NCI-H748 treated with DMSO at 0.1 percent for 48 hours (cell line): ENCODE data around the gene MAPT.

ENCODE experiments used
- DNase-seq: peaks from one replicate; lab custom pipeline; 2025; lab: John Stamatoyannopoulos, UW

MAPT gene

DNA sequence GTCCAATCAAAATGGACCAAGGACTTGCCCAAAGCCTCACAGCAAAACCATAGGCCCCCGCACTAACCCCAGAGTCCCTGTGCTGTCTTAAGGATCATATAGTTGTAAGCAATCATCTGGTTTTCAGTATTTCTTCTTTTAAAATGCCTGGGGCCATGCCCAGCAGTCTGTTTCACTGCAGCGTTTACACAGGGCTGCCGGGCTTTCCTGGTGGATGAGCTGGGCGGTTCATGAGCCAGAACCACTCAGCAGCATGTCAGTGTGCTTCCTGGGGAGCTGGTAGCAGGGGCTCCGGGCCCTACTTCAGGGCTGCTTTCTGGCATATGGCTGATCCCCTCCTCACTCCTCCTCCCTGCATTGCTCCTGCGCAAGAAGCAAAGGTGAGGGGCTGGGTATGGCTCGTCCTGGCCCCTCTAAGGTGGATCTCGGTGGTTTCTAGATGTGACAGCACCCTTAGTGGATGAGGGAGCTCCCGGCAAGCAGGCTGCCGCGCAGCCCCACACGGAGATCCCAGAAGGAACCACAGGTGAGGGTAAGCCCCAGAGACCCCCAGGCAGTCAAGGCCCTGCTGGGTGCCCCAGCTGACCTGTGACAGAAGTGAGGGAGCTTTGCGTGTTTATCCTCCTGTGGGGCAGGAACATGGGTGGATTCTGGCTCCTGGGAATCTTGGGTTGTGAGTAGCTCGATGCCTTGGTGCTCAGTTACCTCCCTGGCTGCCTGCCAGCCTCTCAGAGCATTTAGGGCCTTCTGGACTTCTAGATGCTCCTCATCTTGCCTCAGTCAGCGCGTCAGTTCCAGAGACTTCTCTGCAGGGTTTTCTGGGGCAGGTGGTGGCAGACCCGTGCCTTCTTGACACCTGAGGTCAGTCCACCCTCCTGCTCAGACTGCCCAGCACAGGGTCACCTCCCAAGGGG is 79.8 kb downstream of the MAPT start:
- DNase-seq, result no peak

DNA sequence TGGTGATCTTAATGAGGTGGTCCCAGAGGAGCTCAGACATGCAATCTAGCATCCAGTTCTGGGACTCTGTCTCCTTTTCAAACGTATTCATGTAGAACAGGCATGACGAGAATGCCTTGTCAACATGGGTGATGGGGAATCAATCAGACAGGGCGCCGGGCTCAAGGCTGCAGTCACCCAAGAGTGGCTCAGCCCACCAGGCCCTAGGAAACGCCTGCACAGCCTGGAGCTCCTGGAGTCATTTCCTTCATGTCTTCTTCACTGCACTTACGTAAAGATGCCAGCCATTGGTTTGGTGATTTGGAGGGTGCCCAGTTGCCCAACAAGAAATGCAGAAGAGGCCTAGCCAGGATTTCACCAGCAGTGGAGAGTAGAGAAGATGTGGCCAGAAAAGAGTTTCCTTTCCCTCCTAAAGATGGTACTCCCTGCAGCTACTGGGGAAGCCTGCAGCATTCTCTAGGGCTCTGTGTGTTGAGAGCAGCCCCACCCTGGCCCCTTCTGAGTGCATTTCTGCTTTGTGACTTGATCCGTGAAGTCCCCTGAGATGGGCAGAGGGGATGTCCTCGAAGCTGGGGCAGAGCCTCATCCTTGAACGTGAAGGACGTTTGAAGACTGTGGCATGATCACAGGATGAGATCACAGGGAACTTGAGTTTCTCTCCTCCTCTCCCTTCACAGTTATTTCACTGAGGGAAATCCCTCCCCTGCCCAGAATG is 80.7 kb downstream of the MAPT start:
- DNase-seq, result no peak

DNA sequence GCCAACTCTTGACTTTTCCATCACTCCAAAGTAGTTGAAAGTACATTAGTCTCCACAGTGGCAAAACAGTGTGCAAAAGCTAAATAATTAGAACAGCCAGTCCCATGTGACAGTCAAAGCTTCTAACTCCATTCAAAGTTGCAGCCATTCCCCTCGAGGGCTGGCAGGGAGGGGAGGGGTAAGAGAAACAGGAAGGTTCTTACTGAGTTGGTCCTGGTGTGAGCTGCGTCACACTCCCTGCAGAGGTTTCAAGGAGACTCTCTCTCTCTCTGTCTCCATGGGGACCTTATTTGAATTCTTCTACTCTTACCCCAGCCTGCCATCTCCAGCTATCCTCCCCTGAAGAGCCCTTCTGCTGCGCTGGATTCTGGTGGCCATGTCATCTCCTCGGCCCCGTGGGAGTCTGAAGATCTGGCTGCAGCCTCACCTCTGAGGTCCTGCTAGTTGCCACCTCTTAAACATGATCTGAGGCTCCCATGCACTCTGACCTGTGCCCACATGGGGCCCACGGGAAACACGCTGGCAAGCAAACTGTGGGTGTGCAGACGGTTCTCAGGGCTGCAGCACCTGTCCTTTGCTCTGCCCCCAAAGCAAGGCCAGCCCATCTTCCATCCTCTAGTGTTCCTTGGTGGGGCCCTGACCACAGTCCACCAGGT is 81.4 kb downstream of the MAPT start:
- DNase-seq, result no peak

DNA sequence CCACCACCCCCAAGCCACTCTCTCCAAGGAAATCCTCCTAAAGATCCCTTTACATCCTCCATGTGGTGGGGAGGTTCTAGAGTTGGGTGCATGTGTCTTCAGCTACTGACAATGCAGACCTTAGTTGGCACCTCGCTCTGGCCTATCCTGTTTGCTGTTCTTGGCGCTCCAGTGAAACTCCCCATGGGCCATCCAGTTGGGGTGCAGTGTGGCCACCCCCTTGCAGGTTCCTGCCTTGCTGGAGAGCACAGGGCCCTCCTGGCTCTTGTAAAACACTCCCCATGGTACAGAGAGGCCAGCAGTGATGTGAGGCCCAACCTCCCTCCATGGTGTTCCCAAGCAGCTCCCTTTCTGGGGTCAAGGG is 82.0 kb downstream of the MAPT start:
- DNase-seq, result no peak

DNA sequence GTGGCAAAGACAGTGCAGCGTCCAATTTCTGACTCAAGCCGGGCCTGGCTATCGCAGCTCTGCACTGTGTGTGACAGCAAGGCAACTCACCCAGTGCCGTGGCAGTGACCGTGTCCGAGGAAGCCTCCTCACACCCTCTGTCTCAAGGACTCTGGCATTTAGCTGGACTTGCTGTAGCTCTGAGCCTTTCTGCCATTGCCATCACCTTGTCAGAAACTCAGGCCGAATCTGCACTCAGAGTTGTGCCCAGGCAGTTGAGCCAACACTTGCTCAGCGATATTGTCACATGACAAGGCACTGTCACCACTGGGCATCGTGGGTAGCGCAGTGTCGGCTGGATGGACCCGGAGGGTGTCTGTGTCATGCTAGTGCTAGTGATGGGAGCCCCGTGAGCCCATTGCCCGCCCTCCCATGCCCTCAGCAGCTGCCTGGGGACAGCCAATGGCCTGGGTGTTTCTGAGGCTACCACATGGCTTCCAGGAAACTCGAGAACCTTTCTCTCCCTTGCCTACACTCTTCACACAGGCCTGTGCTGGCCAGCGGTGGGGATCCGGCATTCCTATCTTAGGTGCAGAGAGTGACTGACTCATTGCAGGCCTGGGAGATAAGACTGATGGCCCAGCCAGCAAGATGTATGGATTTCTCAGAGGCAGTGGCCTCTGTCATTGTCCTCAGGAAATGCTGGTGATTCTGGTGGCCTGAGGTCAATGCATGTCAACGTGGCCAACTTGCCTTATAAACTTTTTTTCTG is 82.6 kb downstream of the MAPT start:
- no peak for DNase-seq

DNA sequence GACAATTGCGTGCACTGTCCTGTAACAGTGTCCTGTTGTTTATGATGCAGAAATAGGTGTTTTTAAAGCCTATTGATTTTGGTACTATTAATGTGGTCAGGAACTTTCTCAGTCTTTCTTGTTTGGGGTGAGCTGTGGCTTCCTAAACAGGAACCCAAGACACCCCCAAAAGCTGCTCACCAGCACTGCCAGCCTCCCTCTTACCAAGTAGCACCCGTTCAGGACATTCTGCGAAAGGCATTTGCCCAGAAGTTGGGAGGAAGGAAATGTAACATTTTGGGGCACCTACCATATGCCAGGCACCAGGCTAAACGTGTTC is 83.1 kb downstream of the MAPT start:
- DNase-seq, result no peak

DNA sequence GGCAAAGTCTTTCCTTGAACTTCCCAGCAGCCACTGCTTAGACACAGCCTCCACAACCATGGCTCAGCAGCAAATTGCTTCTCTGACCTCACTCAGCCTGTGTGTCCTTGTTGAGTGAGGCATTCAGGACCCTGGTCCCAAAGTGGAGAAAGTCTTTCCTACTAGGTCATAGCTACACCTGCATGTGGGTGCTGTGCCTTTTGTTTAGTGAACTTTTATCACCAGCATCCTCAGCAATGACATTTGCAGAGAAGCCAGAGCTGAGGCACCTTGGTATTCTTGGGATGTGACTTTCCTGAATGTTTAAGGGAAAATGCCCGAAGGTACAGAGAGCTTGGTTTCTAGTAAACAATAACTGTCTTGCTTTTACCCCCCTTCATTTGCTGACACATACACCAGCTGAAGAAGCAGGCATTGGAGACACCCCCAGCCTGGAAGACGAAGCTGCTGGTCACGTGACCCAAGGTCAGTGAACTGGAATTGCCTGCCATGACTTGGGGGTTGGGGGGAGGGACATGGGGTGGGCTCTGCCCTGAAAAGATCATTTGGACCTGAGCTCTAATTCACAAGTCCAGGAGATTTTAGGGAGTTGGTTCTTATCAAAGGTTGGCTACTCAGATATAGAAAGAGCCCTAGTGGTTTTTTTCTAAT is 83.7 kb downstream of the MAPT start:
- DNase-seq, result no peak

DNA sequence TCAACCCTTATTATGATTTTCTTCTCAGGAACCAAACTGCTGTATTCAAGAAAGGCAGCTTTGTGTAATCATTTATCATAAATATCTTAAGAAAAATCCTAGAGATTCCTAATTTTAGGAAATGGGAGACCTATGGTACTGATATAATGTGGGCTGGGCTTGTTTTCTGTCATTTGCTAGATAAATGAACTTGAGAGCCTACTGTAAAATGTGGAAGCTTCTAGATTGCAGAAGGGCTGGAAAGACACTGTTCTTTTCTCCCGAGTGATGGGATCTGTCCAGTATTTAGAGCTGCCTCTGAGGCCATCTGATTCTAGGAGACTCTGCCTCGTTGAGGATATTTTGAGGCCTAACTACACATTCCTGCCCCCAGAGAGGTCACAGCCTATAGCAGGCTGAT is 84.8 kb downstream of the MAPT start:
- no peak for DNase-seq

DNA sequence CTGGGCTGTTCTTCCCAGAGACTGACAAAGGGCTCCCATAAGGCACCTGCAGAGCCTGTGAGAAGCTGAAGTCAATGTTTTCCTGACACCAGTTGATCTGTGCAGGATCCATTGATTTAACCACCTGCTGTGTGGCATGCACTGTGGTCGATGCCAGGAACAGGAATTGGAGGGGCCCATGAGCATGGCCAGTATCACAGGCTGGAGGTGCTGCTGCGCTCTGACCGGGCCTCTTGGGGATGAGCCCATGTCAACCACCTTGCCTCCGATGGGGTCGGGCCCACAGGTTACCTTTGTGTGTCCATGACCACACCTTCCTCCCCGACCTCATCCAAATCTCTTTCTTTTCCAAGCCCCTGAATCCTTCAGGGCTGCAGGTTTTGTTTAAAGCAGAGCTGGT is 86.5 kb downstream of the MAPT start:
- DNase-seq, result no peak

DNA sequence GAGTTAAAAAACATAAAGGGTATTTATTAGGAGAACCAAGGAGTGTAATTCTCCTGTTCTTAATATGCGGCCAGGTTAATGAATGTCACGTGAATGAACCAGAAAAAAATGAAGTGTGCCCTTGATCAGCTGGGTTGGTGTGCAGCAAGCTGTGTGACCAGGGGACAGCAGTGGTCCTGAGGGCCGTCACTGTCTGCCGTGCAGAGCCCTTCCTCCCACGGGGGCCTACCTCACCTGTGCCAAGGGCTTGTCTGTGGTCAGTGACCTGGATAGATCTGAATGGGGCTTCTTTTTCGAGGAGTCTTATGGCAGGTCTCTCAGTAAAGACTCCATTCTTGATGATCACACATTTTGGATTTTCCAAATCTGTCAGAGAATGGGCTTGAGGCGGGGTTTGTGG is 87.0 kb downstream of the MAPT start:
- DNase-seq, result no peak

DNA sequence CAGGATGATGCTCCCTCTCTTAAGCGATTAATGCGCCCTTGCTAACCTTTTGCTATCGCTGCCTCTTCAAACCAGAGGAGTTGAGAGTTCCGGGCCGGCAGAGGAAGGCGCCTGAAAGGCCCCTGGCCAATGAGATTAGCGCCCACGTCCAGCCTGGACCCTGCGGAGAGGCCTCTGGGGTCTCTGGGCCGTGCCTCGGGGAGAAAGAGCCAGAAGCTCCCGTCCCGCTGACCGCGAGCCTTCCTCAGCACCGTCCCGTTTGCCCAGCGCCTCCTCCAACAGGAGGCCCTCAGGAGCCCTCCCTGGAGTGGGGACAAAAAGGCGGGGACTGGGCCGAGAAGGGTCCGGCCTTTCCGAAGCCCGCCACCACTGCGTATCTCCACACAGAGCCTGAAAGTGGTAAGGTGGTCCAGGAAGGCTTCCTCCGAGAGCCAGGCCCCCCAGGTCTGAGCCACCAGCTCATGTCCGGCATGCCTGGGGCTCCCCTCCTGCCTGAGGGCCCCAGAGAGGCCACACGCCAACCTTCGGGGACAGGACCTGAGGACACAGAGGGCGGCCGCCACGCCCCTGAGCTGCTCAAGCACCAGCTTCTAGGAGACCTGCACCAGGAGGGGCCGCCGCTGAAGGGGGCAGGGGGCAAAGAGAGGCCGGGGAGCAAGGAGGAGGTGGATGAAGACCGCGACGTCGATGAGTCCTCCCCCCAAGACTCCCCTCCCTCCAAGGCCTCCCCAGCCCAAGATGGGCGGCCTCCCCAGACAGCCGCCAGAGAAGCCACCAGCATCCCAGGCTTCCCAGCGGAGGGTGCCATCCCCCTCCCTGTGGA is 88.6 kb downstream of the MAPT start:
- no peak for DNase-seq

DNA sequence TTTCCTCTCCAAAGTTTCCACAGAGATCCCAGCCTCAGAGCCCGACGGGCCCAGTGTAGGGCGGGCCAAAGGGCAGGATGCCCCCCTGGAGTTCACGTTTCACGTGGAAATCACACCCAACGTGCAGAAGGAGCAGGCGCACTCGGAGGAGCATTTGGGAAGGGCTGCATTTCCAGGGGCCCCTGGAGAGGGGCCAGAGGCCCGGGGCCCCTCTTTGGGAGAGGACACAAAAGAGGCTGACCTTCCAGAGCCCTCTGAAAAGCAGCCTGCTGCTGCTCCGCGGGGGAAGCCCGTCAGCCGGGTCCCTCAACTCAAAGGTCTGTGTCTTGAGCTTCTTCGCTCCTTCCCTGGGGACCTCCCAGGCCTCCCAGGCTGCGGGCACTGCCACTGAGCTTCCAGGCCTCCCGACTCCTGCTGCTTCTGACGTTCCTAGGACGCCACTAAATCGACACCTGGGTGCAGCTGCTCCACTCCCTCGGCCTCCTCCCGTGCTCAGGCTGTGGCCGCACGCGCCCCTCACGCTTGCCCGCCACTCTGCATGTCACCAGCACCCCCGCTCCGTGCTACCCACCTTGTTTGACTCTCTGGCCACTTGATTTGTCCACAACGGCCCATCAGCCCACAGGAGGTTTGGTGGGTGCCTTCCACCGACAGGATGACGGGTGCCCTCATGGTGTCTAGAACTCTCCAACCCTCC is 89.4 kb downstream of the MAPT start:
- no peak for DNase-seq

DNA sequence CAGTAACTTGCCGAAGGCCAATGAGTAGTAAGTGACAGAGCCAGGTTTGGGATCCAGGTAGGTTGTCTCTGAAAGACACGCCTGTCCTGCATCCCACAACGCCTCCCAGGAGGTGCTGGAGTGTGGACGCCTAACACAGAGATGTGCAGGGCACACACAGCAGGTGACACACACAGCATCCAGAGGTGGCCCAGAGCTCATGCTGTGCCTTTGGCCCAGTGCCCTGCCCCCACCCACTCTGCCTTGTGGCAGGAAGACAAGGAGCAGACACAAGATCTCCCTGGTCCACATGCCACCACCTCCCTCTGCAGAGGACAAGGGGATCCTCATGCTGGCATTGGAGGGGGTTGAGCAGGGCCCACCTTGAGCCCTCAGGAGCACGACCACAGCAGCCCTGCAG is 90.0 kb downstream of the MAPT start:
- no peak for DNase-seq

DNA sequence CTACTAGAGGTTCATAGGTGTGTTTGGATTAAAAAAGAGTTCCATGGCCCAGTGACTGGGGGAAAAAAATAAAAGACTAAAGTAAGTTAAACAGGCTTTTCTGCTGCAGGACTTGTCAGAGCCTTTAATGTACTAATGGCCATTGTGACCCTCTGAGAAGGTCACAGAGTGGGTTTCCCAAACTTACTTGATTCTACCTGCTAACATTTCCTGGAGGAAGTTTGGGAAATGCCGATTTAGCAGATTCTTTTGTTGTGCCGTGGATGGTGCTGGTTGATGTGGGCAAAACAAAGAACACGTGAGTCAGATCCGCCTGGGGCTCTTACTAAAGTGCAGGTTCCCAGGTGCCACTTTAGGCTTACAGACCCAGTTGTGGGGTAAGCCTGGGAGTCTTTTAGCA is 91.1 kb downstream of the MAPT start:
- no peak for DNase-seq

DNA sequence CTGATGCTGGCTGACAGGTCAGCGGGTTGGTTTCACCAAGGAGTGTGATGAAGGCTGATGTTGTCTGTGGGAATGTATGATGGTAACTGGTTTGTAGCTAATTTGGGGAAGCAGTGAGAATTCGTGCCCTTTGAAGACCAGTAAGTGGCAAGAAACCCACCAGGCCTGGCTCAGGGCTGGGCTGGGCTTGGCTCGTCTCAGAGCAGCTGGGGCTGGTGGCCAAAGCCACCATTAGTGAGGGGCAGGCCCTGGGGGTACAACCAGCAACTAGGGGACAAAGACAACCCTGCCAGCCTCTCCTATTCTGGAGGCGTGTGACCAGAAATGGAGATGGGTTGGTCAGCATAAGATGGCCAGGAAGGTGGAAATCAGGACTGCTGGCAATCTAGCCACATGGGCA is 91.7 kb downstream of the MAPT start:
- DNase-seq, result no peak

DNA sequence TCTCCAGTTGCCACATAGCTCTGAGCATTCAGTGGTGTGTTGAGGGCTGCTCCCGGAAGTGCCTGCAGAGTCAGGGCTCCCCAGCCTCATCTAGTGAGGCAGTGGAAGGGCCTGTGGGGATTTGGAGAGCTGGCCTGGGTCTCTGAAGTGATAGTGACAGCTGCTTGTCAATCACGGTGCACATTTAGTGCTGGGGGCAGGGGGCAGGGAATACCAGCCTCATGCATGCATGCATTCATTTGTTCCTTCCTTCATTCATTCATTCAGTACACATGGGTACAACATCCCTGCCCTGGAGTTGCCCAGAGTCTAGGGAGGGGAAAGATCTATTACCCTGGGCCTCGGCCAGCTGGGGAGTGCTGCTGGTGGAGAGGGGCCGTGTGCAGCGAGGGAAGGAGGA is 93.4 kb downstream of the MAPT start:
- no peak for DNase-seq

DNA sequence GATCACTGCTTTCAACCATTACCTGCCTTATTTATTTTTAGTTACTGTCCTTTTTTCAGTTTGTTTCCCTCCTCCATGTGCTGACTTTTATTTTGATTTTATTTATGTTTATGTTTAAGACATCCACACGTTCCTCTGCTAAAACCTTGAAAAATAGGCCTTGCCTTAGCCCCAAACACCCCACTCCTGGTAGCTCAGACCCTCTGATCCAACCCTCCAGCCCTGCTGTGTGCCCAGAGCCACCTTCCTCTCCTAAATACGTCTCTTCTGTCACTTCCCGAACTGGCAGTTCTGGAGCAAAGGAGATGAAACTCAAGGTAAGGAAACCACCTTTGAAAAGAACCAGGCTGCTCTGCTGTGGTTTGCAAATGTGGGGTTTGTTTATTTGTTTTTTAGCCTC is 95.4 kb downstream of the MAPT start:
- DNase-seq, result no peak

DNA sequence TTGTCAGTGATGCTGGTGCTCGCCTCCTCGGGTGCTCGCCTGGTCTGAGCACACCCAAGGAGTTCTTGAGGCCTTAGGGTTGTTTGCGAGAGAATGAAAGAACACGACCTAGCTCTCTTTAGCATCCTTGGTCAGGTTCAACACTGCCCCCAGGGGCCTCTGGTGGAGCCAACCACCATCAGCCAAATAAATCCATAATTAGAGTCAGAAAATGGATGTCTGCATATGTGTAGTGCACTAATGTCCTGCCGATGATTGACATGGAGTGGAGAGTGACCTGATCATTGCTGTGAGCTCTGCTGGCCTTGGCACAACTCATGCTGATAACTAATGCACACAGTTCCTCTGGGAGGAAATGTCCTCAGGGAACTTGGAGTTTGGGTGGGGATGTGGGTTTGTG is 96.5 kb downstream of the MAPT start:
- DNase-seq, result no peak

DNA sequence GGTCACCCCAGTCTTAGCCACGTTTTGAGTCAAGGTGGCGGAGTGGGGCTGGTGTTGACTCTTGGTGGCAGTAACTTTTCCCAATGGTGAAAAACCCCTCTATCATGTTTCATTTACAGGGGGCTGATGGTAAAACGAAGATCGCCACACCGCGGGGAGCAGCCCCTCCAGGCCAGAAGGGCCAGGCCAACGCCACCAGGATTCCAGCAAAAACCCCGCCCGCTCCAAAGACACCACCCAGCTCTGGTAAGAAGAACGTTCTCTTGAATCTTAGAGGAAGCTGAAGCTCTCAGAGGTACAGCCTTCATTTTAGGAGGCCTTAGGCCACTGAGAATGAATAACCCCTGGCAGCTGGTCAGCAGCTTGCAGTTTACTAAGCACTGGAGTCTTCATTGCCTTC is 97.0 kb downstream of the MAPT start:
- DNase-seq, result no peak

DNA sequence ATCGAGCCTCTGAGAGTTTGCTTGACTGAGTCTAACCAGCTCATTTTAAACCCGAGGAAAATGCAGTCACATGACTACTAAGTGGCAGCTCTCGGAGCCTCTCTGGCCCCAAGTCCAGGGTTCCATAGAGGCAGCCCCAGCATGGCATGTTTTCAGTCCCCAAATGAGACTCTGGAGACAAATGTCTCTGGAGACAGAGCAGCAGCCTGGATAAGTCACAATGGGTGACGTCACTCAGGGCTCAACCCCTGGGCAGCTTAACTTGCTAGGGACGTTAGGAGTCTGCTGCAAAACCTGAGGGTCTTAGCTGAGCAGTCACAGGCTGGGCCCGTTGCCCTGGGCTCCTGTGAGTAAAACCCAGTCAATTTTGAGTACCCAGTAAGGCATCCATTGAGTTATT is 97.8 kb downstream of the MAPT start:
- no peak for DNase-seq

DNA sequence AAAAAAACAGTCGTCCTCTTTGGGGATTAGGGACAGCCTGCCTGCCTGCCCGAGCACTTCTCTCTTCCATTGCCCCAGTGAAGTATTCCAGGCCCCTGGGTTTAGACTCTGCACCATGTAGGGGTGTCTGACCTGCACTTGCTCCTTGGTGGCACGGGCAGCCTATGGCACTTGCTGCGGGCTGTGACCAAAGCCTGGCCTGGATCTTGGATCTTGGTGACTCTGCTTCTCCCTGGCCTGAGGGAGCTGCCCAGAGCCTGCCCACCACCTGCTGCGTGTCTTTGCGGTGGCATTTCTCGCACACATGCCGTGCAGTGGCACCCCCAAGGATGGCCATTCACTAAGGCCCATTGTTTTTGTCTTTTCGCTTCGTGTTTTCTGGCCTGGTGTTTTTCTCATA is 98.5 kb downstream of the MAPT start:
- no peak for DNase-seq
